Suppressor macrophage treated with lipopolysaccharide for 4 hours (primary cell): ENCODE data around the gene HSD3B2.

Experiments used
- DNase-seq: peaks from one replicate; pipeline ENCODE4 v3.0.0-alpha.2; 2020

Gene HSD3B2

DNA sequence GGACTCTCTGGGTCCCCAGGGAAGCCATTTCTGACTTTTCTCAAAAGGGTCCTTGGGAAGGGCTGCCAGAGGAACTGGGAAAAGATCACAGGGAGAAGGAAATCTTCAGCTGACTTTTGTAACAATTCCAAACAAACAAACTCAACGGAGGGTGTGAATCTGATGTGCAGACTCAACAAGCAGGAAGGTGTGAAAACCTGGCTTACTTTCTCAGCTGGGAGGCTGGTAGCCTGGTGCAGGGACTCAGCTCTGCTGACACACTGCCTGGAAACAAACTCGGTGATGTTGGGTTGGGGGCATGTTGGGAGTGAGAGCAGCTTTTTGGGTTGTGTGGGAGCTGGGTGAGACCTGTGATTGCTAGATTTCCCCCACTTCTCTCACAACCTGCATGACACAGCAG is 10.2 kb upstream of the HSD3B2 start:
- DNase-seq, result no peak

DNA sequence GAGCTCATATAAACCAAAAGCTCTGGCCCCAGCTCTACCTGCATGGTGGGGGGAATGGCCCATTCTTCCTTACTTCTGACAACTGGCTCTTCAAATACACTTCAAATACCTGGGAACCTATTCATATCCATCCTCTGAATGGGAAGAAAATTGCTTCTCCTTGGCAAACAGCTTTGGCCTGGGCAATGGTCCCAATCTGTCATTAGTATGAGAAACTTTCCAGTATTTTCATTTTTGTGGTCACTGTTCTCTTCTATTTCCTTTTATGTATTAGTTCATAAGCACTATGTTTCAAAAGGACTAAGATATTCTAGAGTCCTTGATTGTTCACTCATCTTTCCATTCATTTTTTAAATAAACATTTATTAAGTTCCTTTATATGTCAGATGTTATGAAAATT is 5.2 kb upstream of the HSD3B2 start:
- no peak for DNase-seq

- DNase-seq, result no peak
Observed at GRCh38 chr1:119410961-119411360, 4.0 kb upstream of the HSD3B2 start.

DNA sequence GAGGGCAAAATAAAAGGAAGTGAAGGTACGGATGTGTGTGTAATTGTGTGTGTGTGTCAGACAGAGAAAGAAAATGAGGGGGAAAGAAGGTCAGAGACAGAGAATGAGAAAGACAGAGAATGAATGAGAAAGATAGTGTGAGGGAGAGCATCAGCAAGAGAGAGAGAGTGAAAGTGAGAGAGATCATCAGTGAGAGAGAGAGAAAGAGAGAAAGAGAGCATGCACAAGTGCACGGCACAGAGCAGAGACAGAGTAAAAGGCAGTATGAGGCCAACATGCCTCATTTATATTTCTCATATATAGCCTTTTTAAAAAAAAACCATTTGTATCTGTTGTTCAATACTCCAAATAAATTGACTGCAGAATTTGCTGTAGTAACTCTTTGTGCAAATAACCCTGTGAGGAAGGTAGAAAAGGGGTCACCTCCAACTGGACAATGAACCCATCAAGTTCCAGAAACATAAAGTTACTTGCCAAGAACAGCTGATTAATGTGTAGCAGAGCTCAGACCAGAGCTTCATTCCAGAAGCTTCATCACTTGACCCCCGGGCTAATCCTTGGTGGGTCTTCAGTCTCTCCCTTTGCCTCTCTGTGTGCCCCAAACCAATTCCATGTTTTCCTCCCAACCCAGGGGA is 1.2 kb downstream of the HSD3B2 start:
- no peak for DNase-seq

DNA sequence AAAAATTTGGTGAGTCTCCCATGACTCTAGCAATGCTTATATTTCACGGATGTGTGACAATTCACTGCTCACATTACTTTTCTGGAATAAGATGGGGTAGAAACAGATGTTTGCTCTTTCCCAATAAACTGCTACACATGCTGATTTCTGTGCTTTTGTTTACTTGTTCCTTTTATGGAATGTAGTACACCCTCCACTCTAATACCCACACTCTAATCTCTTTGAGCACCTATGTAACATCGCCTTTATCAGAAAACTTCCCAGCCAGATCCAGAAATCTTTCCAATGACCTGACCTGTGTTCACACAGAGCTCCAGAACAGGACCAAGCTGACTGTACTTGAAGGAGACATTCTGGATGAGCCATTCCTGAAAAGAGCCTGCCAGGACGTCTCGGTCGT is 4.2 kb downstream of the HSD3B2 start:
- DNase-seq, result no peak

DNA sequence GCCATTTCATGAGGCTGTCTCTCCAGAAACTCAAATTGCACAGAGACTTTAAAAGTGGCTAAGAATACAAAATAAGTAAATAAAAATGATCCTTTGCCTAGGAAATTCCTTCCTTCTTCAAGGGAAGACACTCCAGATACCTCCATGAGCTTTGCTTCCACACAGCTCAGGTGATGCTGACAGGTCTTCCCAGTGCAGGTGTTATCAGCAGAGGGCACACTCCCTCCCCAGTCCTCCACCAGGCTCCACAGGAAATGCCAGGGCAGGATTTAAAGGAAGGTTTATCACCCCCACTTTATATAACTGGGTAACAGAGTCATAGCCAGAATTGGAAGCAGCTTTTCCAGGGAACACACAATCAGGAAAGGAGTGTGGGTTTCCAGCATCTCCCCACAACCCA is 5.7 kb downstream of the HSD3B2 start:
- DNase-seq, result no peak

DNA sequence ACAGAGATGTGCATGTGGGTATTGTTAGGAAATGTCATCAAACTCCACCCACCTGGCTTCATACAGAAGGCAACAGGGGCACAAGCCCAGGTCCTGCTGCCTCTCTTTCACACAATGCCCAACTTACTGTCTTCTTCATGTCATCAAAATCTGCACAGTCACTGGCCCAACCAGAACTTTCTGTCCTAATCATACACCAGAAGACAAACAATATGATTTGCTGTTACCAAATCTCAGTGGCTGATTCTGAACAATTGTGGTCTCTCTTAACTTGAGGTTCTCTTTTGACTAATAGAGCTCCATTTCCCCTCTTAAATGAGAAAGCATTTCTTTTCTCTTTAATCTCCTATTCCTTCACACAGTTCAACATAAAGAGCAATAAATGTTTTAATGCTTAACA is 7.7 kb downstream of the HSD3B2 start:
- DNase-seq, result no peak

DNA sequence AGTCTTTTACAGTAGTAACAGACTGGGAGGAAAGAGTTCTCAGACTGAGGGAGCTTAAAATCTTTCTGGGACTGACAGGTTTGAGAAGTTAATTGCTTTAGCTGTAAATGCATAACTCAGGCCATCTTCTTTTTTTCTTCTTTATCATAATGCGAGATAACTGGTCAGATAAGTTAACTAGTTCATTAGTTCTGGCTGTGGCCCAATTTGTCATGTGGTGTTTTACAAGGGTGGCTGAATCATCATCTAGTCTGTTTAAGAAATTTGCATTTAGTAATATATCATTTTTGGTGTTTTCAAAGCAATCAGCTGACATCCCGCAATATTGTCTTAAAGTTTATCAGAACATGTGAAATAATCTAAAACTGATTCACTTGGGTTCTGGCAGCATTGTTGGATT is 14.0 kb downstream of the HSD3B2 start:
- DNase-seq, result no peak

DNA sequence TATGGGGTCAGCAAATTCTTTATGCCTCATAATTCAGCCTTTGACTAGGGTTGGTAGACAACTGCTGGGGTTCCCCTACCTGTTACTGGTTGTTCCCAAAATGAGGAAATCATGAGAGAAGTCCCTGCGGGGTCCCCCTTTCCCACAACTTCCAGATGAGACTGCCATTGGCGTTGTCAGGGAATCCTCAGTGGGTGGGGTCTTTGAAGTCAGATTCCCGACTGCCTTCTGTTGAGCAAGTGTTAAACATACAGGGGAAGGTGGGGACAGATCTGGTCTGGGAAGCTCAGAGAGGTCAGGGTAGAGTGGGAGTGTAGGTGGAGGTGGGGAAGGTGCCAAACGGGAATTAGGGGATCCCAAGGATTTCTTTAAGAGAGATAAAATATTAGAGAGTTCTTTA is 14.7 kb downstream of the HSD3B2 start:
- DNase-seq, result no peak

- DNase-seq, result no peak
Observed at GRCh38 chr1:119430486-119430885, 15.5 kb downstream of the HSD3B2 start.

DNA sequence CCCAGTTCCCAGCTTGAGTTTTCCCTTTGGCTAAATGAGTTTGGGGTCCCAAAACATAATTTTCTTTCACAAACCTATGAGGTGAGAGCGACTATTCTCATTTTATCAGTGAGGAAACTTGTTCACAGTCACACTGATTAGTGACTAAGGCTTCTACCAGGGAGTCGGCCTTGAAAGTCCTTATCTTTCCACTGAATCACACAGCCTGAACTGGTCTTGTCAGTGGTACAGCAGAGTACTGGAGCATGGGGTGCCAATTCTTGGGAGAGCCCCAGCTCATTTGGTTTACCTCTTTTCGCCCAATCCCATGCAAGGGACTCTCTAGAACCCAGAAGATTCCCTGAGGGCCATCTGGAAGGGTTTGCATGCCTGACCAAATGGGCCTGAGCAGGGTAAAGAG is 16.9 kb downstream of the HSD3B2 start:
- no peak for DNase-seq

DNA sequence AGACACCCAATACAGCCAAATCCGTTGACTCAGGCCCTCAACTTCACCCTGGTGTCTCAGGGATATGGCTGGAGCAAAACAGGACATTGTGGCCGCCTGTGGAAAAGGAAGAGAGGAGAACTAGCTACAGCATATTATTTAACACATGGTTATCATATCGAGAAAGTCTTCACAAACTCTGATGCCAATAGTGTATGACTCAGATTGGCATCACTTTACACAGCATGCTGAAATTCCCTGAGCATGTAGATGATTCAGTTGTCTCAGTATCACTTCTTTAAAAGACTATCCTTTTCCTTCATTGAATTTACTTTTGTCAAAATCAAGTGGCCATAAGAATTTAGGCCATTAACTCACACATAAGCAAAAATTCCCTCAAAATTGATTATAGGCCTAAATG is 20.1 kb downstream of the HSD3B2 start:
- peak; percentile 9 for DNase-seq

DNA sequence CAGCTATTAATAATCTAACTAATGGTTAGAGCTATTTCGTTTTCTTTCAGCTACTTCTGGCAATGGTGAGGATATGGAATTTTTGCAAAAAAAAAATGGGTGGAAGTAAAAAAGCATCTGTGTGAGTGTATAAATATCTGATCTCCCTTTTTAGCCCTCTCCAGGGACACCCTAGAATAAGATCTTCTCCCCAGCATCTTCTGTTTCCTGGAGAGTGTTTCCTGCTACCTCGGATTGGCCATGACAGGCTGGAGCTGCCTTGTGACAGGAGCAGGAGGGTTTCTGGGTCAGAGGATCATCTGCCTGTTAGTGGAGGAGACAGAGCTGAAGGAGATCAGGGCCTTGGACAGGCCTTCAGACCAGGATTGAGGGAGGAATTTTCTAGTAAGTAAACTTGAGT is 23.8 kb downstream of the HSD3B2 start:
- no peak for DNase-seq

- DNase-seq, result no peak
Observed at GRCh38 chr1:119440721-119441307, 25.9 kb downstream of the HSD3B2 start.

DNA sequence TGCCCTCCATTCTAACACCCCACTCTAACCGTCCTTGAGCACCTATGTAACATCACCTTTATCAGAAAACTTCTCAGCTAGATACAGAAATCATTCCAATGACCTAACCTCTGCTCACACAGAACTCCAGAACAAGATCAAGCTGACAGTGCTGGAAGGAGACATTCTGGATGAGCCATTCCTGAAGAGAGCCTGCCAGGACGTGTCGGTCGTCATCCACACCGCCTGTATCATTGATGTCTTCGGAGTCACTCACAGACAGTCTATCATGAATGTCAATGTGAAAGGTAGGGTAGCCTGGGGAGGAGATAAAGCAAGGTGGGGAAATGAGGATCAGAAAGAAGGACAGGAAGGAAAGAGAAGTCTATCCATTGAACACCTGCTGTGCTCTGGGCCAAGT is 27.8 kb downstream of the HSD3B2 start:
- DNase-seq, result no peak

GRCh38 chr1:119446321-119446720 is 31.4 kb downstream of the HSD3B2 start:
- DNase-seq, result no peak

DNA sequence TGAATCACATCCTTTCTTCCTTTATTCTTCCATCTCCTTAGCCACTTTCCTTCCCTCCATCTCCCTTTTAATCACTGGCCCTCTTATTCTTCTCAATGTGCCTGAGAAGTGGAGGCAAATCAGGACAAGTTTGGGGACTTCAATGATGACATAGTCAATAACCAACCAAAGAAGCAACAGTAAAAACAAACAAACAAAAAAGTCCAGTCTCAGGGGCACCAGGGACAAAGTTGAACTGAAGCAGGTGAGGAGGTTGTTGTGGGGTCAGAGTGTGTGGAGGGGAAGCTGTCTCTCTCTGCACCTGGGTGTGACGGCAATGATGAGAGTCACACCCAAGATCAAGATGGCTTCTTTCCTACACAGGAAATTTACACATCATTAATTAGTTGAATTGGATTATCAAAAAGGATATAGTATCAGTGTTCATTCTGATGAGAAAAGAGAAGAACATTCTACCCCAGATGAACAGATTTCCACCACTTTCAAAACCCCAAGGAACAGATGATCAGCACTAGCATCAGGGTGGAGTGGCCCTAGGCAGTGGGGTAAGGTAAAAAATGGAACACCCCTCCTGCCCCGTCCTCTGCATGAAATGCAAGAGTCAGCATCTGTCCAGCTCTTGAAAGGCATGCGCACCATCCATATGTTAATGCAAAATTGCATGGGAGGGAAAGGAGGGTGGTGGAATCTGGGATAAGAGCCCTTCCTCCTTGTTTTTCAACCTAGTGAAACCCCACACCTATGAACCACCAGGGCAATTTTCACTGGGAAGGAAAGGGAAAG is 32.6 kb downstream of the HSD3B2 start:
- DNase-seq, result no peak

DNA sequence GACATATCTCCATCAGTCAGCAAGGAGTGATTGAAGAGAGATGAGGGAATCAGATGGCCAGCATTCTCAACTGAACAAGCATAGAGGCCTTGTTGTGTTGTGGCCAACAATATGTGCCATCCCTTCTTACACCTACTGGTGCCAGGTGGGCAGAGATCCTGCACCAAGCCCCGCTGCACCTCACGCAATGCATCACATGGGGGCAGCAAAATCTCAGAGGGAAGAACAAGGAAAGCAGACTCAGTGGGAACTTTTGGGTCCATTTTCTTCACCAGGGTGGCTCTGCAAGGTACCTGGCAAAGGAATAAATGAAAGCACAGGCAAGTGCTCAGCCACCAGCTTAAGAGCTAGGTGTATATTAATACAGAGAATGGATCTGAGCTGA is 33.2 kb downstream of the HSD3B2 start:
- DNase-seq, result no peak

DNA sequence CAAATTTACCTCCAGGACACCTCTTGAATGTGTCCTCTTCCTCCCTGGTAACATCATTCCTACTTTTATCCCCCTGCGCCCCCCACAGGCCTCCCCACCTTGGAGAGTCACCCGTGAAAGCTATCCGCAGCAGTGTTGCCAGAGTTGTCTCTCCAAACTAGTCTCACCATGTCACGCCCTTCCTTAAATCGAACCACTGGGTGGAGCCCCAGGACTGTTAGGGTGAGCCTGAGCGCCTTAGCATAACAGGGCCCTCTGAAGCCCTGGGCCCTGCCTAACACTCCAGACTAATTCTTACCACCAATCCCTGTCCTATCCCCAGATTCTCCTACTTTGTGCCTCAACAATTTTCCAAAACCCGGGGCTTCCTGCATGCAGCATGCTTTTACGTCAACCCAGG is 35.0 kb downstream of the HSD3B2 start:
- DNase-seq, result no peak

DNA sequence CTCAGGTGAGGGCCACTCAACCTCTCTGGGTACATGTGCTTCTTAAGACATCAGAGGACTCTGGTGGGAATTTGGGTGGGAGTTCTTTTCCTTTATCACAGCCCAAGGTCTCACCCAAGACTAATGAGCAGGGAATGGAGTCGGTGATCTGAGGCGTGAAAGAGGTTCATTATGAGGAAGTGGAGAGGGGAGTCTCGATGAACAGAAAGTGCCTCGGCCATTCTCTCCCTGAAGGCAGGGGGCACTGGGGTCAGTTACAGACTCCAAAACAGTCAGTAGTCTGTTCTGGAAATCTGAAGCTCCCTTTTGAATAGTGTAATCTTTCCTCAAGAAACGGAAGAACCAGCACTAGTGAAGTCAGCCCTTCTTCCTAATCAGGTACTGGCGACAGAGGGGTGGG is 36.2 kb downstream of the HSD3B2 start:
- DNase-seq, result no peak

DNA sequence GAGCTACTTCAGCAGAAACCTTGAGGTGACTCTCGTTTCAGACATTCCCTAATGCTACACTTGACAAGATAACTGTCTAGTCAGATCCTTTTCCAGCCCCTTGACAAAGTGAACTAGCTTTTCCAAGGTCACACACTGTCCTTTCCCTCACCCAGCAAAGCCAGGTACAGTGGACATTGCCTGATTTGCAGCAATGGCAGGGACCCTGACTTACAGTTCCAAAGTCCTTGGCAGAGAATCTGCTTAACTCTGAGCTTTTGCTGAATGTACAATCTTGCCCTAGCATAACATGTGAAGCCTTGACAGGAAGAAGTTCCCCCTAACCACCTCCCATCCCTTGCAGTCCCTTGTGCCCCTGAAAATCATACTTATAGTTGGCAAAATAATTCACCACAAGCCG is 37.1 kb downstream of the HSD3B2 start:
- no peak for DNase-seq

DNA sequence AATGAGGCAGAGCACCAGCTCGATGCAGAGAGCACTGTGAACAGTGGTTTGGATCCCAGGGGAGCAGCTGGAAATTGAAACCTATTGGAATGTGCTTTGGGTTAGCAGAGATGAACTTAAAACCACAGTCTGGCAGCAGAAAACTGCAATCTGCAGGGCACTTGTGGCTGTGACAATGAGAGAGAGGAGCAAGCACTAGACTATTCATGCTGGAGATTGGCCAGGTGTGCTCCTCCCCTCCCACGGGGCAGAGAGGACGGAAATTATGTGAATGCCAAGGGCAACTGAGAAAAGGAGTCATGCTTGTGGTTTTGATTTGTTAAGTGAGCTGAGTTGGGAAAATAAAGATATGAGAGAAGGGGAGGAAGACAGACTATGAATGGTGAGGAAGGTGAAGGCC is 38.1 kb downstream of the HSD3B2 start:
- DNase-seq, result no peak

GRCh38 chr1:119462964-119463363 is 48.0 kb downstream of the HSD3B2 start:
- no peak for DNase-seq

GRCh38 chr1:119463569-119463968 is 48.6 kb downstream of the HSD3B2 start:
- no peak for DNase-seq

DNA sequence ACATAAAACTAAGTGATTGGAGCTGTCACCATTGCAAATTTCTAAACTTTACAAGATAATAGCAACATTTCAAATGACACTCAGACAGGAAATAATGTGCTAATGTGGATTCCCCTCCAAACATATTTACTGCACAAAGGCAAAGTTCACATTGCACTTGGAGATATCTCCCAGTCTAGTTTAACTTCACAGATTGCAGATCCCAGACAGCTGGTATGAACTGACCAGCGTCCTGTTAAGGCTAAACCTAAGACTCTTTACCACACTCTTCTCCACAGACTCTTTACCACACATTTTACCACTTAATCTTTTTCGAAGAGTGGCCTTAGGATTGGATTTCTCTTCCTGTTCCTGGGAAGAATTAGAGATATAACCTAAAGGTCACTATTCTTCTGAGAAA is 51.5 kb downstream of the HSD3B2 start:
- DNase-seq, result no peak
